Liver (tissue), 9 donors: Measurements from ENCODE around the gene BUB1. TPM values are rescaled to one million over a fixed set of nuclear protein-coding genes. Genes with fewer than 3 reads are reported as not detected.

Source experiments
- DNase-seq: peaks from one replicate; pipeline ENCODE4 v3.0.0-alpha.2; 2017; ENCODE audit warnings: low spot score
- H3K27ac ChIP-seq, 2 donors: one replicate each; pipeline ENCODE4 v1.7.0; 2013; ENCODE audit warnings: inconsistent platforms in 2 of 2, low read length in 2 of 2, control low read depth in 1 of 2, low read depth in 1 of 2, mild to moderate bottlenecking in 1 of 2
- H3K27me3 ChIP-seq, 4 donors: one replicate each; pipeline versions ENCODE4 v1.6.1 to v1.7.0; 2013; ENCODE audit warnings: low read length in 3 of 4, inconsistent platforms in 1 of 4, mild to moderate bottlenecking in 1 of 4, moderate library complexity in 1 of 4; ENCODE audit not compliant: control insufficient read depth in 4 of 4, insufficient read depth in 4 of 4
- H3K36me3 ChIP-seq, 4 donors: one replicate each; pipeline versions ENCODE4 v1.6.1 to v1.7.0; 2013; ENCODE audit warnings: low read length in 3 of 4, mild to moderate bottlenecking in 3 of 4, low read depth in 1 of 4, moderate library complexity in 1 of 4; ENCODE audit not compliant: control insufficient read depth in 4 of 4, insufficient read depth in 3 of 4
- H3K4me1 ChIP-seq, 4 donors: one replicate each; pipeline versions ENCODE4 v1.6.1 to v1.7.0; 2013; ENCODE audit warnings: low read length in 3 of 4, mild to moderate bottlenecking in 3 of 4, moderate library complexity in 1 of 4; ENCODE audit not compliant: control insufficient read depth in 4 of 4, insufficient read depth in 4 of 4
- H3K4me3 ChIP-seq, 3 donors: one replicate each; pipeline versions ENCODE4 v1.6.1 to v1.7.0; 2013; ENCODE audit warnings: low read length in 3 of 3, control low read depth in 1 of 3, low read depth in 1 of 3, mild to moderate bottlenecking in 1 of 3
- H3K9ac ChIP-seq, 2 donors: one replicate each; pipeline ENCODE4 v1.7.0; 2013; ENCODE audit warnings: low read length in 2 of 2, mild to moderate bottlenecking in 2 of 2, moderate library complexity in 2 of 2, control low read depth in 1 of 2, low read depth in 1 of 2
- H3K9me3 ChIP-seq, 4 donors: one replicate each; pipeline versions ENCODE4 v1.6.1 to v1.7.0; 2013; ENCODE audit warnings: low read length in 3 of 4; ENCODE audit not compliant: control insufficient read depth in 4 of 4
- ATF3 ChIP-seq: IDR thresholded peaks from 2 replicates; pipeline ENCODE4 v1.6.1; 2016; ENCODE audit warnings: antibody characterized with exemption
- CTCF ChIP-seq: fragments of 150-350 bp; IDR thresholded peaks from 2 replicates; pipeline ENCODE4 v1.5.1; 2017; ENCODE audit warnings: improper control_type of control experiment, low read depth, low read length; ENCODE audit not compliant: missing input control
- EGR1 ChIP-seq, 2 donors: IDR thresholded peaks; 2 replicates each; pipeline ENCODE4 v1.6.1; 2016 to 2018; ENCODE audit warnings: antibody characterized with exemption in 2 of 2, low read depth in 2 of 2
- FOXA1 ChIP-seq: IDR thresholded peaks from 2 replicates; pipeline ENCODE4 v1.6.1; 2016; ENCODE audit warnings: antibody characterized with exemption
- FOXA2 ChIP-seq: IDR thresholded peaks from 2 replicates; pipeline ENCODE4 v1.6.1; 2016; ENCODE audit warnings: antibody characterized with exemption
- GABPA ChIP-seq, 2 donors: IDR thresholded peaks in 1 of 2; conservative IDR thresholded peaks in 1 of 2; 2 replicates each; pipeline ENCODE4 v1.6.1; 2016; ENCODE audit warnings: antibody characterized with exemption in 2 of 2, mild to moderate bottlenecking in 1 of 2, moderate library complexity in 1 of 2
- HNF4G ChIP-seq: IDR thresholded peaks from 2 replicates; pipeline ENCODE4 v1.6.1; 2016; ENCODE audit warnings: antibody characterized with exemption
- JUND ChIP-seq, 2 donors: IDR thresholded peaks; 2 replicates each; pipeline ENCODE4 v1.6.1; 2016; ENCODE audit warnings: antibody characterized with exemption in 2 of 2
- MAX ChIP-seq: IDR thresholded peaks from 2 replicates; pipeline ENCODE4 v1.6.1; 2016; ENCODE audit warnings: antibody characterized with exemption
- NR2F2 ChIP-seq: IDR thresholded peaks from 2 replicates; pipeline ENCODE4 v1.6.1; 2016; ENCODE audit warnings: antibody characterized with exemption
- RAD21 ChIP-seq, 2 donors: IDR thresholded peaks; 2 replicates each; pipeline ENCODE4 v1.6.1; 2016; ENCODE audit warnings: antibody characterized with exemption in 2 of 2, mild to moderate bottlenecking in 2 of 2
- RXRA ChIP-seq, 2 donors: IDR thresholded peaks; 2 replicates each; pipeline ENCODE4 v1.6.1; 2017 to 2018; ENCODE audit warnings: antibody characterized with exemption in 2 of 2, mild to moderate bottlenecking in 1 of 2
- SP1 ChIP-seq: IDR thresholded peaks from 2 replicates; pipeline ENCODE4 v1.6.1; 2018; ENCODE audit warnings: antibody characterized with exemption, mild to moderate bottlenecking
- TAF1 ChIP-seq: conservative IDR thresholded peaks from 2 replicates; pipeline ENCODE4 v1.6.1; 2016; ENCODE audit warnings: antibody characterized with exemption, mild to moderate bottlenecking
- YY1 ChIP-seq: IDR thresholded peaks from 2 replicates; pipeline ENCODE4 v1.6.1; 2016; ENCODE audit warnings: antibody characterized with exemption, mild to moderate bottlenecking
- ZBTB33 ChIP-seq: IDR thresholded peaks from 2 replicates; pipeline ENCODE4 v1.6.1; 2016; ENCODE audit warnings: antibody characterized with exemption
- WGBS: extraction: QIAGEN DNeasy Blood & Tissue Kit; methylation state at CpG from one replicate; pipeline ENCODE4 v1.1.7; 2013; 5-methylcytosine and 5-hydroxymethylcytosine counted together
- polyA plus RNA-seq, 2 donors: library from polyadenylated mRNA; stranded (reverse) in 1 of 2; unstranded in 1 of 2; fragments of 200-250 nt in 1 of 2; fragments of >200 nt in 1 of 2; fragmentation: Nextera tagmentation in 1 of 2; extraction: Ambion mirVana in 1 of 2; gene quantifications; one replicate each; pipeline versions ENCODE4 v1.2.1 to v1.2.3, GENCODE V29; 2013 to 2015
- total RNA-seq, 2 donors: library from RNA; depleted of rRNA; stranded (reverse); fragments of >200 nt; gene quantifications; one replicate each; pipeline ENCODE4 v1.2.3, GENCODE V29; 2014
- TF ChIP-seq, protein P1 (sequence below): IDR thresholded peaks from 2 replicates; pipeline ENCODE4 v1.6.1; 2016; ENCODE audit warnings: antibody characterized with exemption, mild to moderate bottlenecking
- donor health status: healthy.
- donor health status: healthy.
- donor health status: healthy.
- donor health status: healthy.
- donor health status: healthy.

BUB1 gene
- total and polyA plus RNA-seq, 4 donors, result 0.08 to 46.1 (median 1.1) TPM

GRCh38 chr2:110725370-110725769 is 47.5 kb upstream of the BUB1 start:
- Histone ChIP-seq H3K27ac (no peak overlapping the region), H3K36me3 (no peaks in the 10 kb centered on the region), H3K4me1 (peaks cover 0 to under 1% (median 0%) of the 10 kb centered on the region in 4 donors), H3K4me3 (no peak overlapping the region), H3K9me3 (no peaks in the 10 kb centered on the region), H3K9ac (no peak overlapping the region), H3K27me3 (no peaks in the 10 kb centered on the region)
- WGBS, result 96% methylated on average over 9 of the region's 9 CpGs
- TF ChIP-seq ATF3 (no peak), RXRA (IDR thresholded peaks at IDR 0.05) (no peak), MAX (no peak), ZBTB33 (no peak), EGR1 (IDR thresholded peaks at IDR 0.05; ENCODE audit: low read depth in 2 of 2) (no peak), TAF1 (no peak)
- DNase-seq, result no peak

- no peak for TF ChIP-seq RAD21 (IDR thresholded peaks at IDR 0.05)
- TF ChIP-seq GABPA (IDR thresholded peaks at IDR 0.05 in 1 of 2, conservative IDR thresholded peaks at IDR 0.05 in 1 of 2), result no peak
- no peak for TF ChIP-seq JUND (IDR thresholded peaks at IDR 0.05)
- no peak for TF ChIP-seq FOXA2
- no peak for TF ChIP-seq SP1
- no peak for TF ChIP-seq FOXA1
- TF ChIP-seq ZBTB33, result no peak
- TF ChIP-seq EGR1 (IDR thresholded peaks at IDR 0.05; ENCODE audit: low read depth in 2 of 2), result no peak
- TF ChIP-seq RXRA (IDR thresholded peaks at IDR 0.05), result no peak
- 61% methylated on average over 2 of the region's 2 CpGs for WGBS
- Histone ChIP-seq H3K9me3 (no peaks in the 10 kb centered on the region), H3K36me3 (no peaks in the 10 kb centered on the region), H3K4me1 (peaks cover 0 to 6% (median 2%) of the 10 kb centered on the region in 4 donors), H3K27me3 (no peaks in the 10 kb centered on the region), H3K27ac (no peak overlapping the region), H3K9ac (no peak overlapping the region), H3K4me3 (no peak overlapping the region)
- no peak for DNase-seq
These were observed 47.0 kb upstream of the BUB1 start for GRCh38 chr2:110724820-110725219.

DNA sequence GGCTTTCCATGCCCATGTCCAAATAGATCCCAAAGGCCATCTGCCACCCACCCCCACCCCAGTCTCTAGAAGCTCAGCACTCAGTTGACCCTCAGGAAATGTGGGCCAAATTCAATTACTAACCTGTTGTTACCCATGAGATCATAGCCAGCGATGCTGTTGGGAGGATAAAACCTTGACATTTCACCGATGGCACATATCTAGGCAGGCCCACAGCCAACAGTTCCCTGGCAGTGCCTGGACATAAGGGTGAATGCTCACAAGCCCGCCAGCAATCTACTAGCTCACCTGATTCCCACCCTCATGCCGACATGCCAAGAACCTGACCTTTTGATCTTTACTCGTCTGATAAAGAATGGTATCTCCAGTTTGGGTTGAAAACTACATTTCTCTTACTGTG is 42.7 kb upstream of the BUB1 start:
- no peak for DNase-seq
- TF ChIP-seq GABPA (IDR thresholded peaks at IDR 0.05 in 1 of 2, conservative IDR thresholded peaks at IDR 0.05 in 1 of 2) (no peak), FOXA2 (peak; percentile 47), HNF4G (no peak), TAF1 (no peak), RXRA (IDR thresholded peaks at IDR 0.05) (peak; percentile 34 to 97), FOXA1 (peak; percentile 12), YY1 (peak; percentile 70), NR2F2 (no peak), MAX (peak; percentile 55), CTCF (no peak)
- TF ChIP-seq, protein P1, sequence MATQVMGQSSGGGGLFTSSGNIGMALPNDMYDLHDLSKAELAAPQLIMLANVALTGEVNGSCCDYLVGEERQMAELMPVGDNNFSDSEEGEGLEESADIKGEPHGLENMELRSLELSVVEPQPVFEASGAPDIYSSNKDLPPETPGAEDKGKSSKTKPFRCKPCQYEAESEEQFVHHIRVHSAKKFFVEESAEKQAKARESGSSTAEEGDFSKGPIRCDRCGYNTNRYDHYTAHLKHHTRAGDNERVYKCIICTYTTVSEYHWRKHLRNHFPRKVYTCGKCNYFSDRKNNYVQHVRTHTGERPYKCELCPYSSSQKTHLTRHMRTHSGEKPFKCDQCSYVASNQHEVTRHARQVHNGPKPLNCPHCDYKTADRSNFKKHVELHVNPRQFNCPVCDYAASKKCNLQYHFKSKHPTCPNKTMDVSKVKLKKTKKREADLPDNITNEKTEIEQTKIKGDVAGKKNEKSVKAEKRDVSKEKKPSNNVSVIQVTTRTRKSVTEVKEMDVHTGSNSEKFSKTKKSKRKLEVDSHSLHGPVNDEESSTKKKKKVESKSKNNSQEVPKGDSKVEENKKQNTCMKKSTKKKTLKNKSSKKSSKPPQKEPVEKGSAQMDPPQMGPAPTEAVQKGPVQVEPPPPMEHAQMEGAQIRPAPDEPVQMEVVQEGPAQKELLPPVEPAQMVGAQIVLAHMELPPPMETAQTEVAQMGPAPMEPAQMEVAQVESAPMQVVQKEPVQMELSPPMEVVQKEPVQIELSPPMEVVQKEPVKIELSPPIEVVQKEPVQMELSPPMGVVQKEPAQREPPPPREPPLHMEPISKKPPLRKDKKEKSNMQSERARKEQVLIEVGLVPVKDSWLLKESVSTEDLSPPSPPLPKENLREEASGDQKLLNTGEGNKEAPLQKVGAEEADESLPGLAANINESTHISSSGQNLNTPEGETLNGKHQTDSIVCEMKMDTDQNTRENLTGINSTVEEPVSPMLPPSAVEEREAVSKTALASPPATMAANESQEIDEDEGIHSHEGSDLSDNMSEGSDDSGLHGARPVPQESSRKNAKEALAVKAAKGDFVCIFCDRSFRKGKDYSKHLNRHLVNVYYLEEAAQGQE, result peak; percentile 51

More for the DNA sequence above, 42.7 kb upstream of the BUB1 start:
- Histone ChIP-seq H3K9ac (no peak overlapping the region), H3K4me3 (no peak overlapping the region), H3K36me3 (no peaks in the 10 kb centered on the region), H3K4me1 (peaks cover 0 to 22% (median 9%) of the 10 kb centered on the region in 4 donors), H3K27me3 (no peaks in the 10 kb centered on the region), H3K9me3 (no peaks in the 10 kb centered on the region), H3K27ac (peak overlapping the region in 1 of 2 donors; percentile 58)
- WGBS, result 34% methylated on average over 5 of the region's 5 CpGs
